PFSK-1 (cell line): Measurements from ENCODE around the gene TUFM.

Experiments used
- POLR2AphosphoS5 ChIP-seq: IDR thresholded peaks from 2 replicates; pipeline ENCODE4 v1.6.1; 2012; ENCODE audit warnings: low read depth, mild to moderate bottlenecking, control low read depth, low read length, moderate library complexity
- REST ChIP-seq, 2 experiments: IDR thresholded peaks; 2 replicates each; pipeline versions ENCODE4 v1.6.1 to v1.8.0; 2011 to 2012; ENCODE audit warnings: low read depth in 2 of 2, low read length in 2 of 2, control low read depth in 1 of 2, inconsistent platforms in 1 of 2, mild to moderate bottlenecking in 1 of 2, moderate library complexity in 1 of 2; ENCODE audit not compliant: insufficient read depth in 1 of 2
- TAF1 ChIP-seq: IDR thresholded peaks from 2 replicates; pipeline ENCODE4 v1.6.1; 2012; ENCODE audit warnings: low read length, control low read depth, borderline replicate concordance; ENCODE audit not compliant: insufficient read depth

GRCh38 chr16:28865722-28866453, 19.7 kb upstream of the TUFM start:
- TF ChIP-seq POLR2AphosphoS5 (no peak), TAF1 (no peak), REST (IDR thresholded peaks at IDR 0.05; ENCODE audit: insufficient read depth in 1 of 2, low read depth in 2 of 2, low read length in 2 of 2) (no peak)
